NOMO-1 treated with dmso at 0.1 percent for 144 hours (cell line): Measurements from ENCODE around the gene CELF5.
"Not testable (repeated sequence)": the region's sequence is repeated elsewhere in the genome, so short reads cannot be mapped to it uniquely, and the experiment has no call there.

ENCODE experiments used
- DNase-seq: peaks from one replicate; lab custom pipeline; 2025; ENCODE audit not compliant: unreplicated experiment; lab: John Stamatoyannopoulos, UW

Gene CELF5

GRCh38 chr19:3270902-3271301 lies 46.4 kb downstream of the CELF5 start:
- DNase-seq, result no peak

- no peak for DNase-seq
Measured at GRCh38 chr19:3272401-3272931, 48.0 kb downstream of the CELF5 start.

GRCh38 chr19:3272952-3273351 lies 48.5 kb downstream of the CELF5 start:
- DNase-seq, result no peak

DNA sequence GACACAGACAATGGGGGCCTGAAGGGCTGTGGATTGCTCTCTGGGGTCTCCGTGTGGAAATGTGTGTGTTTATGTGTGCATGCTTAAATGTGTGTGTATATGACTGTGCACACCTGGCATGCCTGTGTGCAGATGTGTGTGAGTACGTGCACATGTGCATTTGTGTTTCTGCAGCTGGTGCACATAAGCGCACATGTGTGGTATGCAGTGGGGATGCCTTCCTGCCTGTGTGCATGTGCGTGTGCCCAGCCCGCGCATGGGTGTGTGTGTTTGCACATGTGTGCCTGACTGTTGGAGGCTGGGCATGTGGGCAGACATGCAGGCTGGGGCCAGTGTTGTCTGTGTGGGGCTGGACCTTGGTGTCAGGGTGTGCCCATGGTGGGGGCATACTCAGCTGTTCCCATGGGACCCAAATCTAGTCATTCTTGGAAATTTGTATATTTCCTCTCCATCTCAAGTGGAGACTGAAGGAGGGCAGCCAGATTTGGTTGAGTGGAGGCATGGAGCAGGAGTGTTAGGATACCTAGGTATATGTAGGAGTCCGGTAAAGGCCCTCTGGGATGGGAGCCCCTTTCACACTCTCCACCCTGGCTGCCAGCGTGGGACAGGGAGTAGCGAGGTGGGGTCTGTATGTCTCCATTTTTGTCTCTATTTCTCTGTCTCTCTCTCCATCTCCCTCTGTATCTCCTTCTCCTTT lies 49.9 kb downstream of the CELF5 start:
- DNase-seq, result no peak

- no peak for DNase-seq
Measured at GRCh38 chr19:3274942-3275582, 50.6 kb downstream of the CELF5 start.

GRCh38 chr19:3275583-3276340 lies 51.3 kb downstream of the CELF5 start:
- peak; percentile 74 for DNase-seq

DNA sequence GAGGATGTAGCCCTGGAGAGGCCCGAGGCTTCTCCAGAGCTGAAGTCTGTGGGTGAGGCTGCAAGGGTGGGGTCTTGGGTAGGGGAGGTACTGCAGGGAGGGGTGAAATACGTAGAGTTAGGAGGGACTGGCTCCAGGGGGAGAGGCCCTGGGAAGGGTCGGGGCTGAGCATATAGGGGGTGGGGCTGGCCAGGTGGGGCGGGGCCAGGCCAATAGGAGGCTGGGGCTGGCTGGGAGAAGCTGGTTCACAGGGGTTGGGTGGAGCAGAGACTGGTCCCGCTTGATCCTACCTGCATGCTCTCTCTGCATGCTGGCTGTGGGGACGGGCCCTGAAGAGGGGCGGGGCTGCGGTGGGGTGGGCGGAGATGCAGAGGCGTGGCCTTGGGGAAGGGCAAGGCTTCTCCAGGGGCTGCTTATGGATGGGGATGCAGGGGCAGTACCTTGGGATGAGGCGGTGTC lies 51.9 kb downstream of the CELF5 start:
- no peak for DNase-seq

GRCh38 chr19:3277649-3278048 lies 53.2 kb downstream of the CELF5 start:
- no peak for DNase-seq

DNA sequence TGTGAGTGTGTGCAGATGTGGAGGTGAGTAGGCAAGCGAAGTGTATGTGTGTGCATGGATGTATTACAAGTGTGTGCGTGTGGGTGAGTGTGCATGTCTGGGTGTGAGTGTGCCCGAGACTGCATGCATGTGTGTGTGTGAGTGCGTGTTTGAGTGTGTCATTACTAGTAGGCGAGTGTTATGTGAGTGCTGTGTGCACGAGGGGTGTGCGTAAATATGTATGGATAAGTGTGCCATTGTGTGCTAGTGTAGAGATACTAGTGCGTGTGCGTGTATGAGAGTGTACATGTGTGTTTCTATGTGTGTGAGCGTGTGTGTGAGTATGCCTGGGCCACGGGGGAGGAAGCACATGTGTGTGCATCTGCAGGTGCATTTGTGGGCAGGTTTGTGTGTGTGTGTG lies 53.8 kb downstream of the CELF5 start:
- no peak for DNase-seq

- no peak for DNase-seq
Measured at GRCh38 chr19:3278749-3279148, 54.3 kb downstream of the CELF5 start.

DNA sequence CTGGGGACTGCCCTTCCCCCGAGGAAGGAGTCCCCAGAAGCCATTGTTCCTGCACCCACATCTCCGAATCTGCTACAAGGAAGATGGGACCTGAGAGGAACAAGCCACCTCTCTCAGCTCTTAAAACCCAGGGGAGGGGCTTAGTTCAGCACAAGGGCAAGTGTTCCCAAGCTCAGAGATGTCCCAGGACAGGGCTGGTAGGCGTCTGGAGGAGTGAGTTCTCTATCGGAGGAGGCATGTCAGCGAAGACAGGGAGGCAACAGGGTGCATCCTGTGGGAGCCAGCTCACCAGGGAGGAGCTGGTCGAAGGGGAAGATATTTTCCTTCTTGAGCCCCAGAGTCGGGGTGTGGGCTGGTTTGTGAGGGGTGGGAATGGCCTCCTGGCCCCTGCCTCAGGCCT lies 54.8 kb downstream of the CELF5 start:
- DNase-seq, result no peak

DNA sequence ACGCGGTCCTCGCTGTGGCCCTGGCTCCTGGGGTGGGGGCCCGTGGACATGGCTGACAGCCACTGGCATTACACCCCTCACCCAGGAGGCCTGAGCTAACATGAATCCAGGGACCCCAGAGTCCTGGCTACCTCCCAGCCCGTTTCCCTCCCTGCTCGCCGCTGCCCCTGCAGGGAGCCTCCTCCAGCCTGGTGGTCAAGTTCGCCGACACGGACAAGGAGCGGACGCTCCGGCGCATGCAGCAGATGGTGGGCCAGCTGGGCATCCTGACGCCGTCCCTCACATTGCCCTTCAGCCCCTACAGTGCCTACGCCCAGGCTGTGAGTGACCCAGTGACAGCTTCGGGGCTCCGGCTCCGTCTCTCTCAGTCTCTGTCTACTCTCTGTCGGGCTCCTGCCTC lies 56.6 kb downstream of the CELF5 start:
- DNase-seq, result no peak

- no peak for DNase-seq
Measured at GRCh38 chr19:3282155-3282554, 57.7 kb downstream of the CELF5 start.

DNA sequence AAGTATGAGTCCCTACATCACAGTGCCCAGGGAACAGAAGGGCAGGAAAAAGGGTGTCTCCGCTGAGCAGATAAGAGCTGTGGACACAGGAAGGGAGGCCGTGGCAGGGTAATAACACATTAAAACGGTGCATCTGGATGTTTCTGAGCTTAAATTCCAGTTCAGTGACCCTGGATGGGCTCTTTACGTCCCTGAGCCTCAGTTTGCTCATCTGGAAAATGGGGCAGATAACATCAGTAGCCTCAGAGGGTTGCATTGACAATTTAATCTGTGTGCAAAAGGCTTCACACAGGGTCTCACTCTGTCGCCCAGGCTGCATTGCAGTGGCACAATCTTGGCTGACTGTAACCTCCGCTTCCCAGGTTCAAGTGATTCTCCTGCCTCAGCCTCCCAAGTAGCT lies 58.1 kb downstream of the CELF5 start:
- no peak for DNase-seq

GRCh38 chr19:3283246-3283751 lies 58.8 kb downstream of the CELF5 start:
- no peak for DNase-seq

GRCh38 chr19:3283886-3284657 lies 59.6 kb downstream of the CELF5 start:
- DNase-seq, result no peak

- DNase-seq, result no peak
Measured at GRCh38 chr19:3284759-3285646, 60.5 kb downstream of the CELF5 start.

DNA sequence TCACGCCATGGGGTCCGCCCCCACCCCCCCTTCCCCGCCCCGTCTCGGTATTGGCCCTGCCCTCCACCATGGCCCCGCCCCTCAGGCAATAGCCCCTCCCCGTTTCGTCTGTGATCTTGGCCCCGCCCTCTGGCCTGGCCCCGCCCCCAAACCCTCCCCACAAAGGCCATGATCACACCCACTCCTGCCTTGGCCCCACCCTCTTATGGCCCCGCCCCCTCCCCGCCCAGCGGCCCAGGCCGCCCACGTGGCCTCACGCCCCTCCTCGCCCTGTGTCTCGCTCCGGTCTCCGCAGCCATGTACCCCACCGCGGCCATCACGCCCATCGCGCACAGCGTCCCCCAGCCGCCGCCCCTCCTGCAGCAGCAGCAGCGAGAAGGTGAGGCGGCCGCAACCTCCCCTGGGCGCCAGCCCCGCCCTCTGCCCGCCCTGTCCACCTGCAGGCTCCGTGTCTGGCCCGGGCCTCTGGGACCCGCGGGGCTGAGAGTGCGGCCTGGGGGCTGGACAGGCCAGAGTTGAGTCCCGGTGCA lies 61.3 kb downstream of the CELF5 start:
- no peak for DNase-seq

- no peak for DNase-seq
Measured at GRCh38 chr19:3287814-3288213, 63.4 kb downstream of the CELF5 start.

DNA sequence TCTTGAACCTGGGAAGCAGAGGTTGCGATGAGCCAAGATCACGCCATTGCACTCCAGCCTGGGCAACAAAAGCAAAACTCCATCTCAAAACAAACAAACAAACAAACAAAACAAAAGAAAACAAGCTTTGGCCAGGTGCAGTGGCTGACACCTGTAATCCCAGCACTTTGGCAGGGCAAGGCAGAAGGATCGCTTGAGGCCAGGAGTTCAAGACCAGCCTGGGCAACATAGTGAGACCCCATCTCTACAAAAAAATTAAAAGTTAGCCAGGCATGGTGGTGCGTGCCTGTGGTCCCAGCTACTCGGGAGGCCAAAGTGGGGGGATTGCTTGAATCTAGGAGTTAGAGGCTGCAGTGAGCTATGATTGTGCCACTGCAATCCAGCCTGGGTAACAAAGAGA lies 64.0 kb downstream of the CELF5 start:
- not testable (repeated sequence) for DNase-seq
